ENCODE measurements around the gene AFAP1L1.

- no peak for TF ChIP-seq CTCF (IDR thresholded peaks at IDR 0.05 in 2 of 3, conservative IDR thresholded peaks at IDR 0.05 in 1 of 3; ENCODE audit: control insufficient read depth in 2 of 3, extremely low read depth in 1 of 3, insufficient read depth in 1 of 3, low read depth in 3 of 3, low read length in 3 of 3)
- TF ChIP-seq MYC (IDR thresholded peaks at IDR 0.05; ENCODE audit: insufficient read depth, insufficient read length, insufficient replicate concordance, low read length, severe bottlenecking) = no peak
- no peak for TF ChIP-seq EZH2 (IDR thresholded peaks at IDR 0.05; ENCODE audit: borderline replicate concordance, control insufficient read depth, low read depth, low read length)
- TF ChIP-seq RAD51 (IDR thresholded peaks at IDR 0.05) = no peak
- no peak for TF ChIP-seq CHD2 (IDR thresholded peaks at IDR 0.05; ENCODE audit: borderline replicate concordance, low read depth, low read length)
- TF ChIP-seq POLR2A (IDR thresholded peaks at IDR 0.05; ENCODE audit: low read depth, low read length) = no peak
- TF ChIP-seq POLR2AphosphoS5 (IDR thresholded peaks at IDR 0.05; ENCODE audit: low read length) = no peak
- no peak for TF ChIP-seq FOXM1 (IDR thresholded peaks at IDR 0.05; ENCODE audit: low read depth, low read length)
- TF ChIP-seq FOXK2 (IDR thresholded peaks at IDR 0.05) = no peak
Observed at GRCh38 chr5:149298163-149298562, 26.5 kb downstream of the AFAP1L1 start.

All from GM12878 (cell line).